T-helper 1 cell (primary cell): ENCODE measurements around the gene IFIT1B.

ENCODE experiments used
- DNase-seq, 5 donors: peaks; one replicate each; pipeline ENCODE4 v3.0.0-alpha.2; 2012 to 2020

Gene IFIT1B

DNA sequence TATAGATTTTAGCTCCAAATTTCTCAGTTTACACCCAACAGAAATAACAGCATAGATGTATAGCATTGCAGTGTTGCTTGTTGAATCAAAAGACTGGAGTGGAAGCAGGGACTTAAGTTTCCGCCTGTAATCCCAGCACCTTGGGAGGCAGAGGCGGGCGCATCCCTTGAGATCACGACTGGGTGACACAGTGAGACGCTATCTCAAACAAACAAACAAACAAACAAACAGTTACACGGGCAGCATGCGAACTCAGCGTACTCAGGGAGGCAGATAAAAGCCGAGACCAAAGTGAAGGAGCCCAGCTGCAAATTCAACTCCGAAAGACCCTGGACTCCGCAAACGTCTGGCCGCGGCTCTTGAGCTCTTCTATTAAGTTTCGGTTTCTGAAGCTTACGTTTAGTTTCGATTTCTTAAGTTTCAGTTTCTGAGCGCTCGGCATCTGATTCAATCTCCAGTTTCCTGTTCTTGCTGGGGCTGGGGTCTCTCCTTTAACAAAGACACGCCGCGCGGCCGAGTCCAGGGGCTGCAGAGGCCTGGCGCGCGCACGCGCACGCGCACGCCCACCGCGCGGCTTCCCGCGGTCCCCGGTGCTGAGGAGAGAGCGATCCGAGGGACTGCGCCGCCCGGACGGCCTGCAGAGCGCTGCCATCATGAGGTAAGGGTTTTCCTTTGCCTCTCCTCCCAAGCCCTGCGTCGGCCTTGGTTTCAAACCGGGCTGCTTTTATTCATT, 36.5 kb downstream of the IFIT1B start, which contains the start of gene IFIT5:
Gene IFIT5, plus strand, starts transcription at position 423 of the 733 bp plus-strand sequence. Its CDS starts 231 bp downstream, at position 654.
- peak; percentile 43 to 83 (median 55) for DNase-seq

DNA sequence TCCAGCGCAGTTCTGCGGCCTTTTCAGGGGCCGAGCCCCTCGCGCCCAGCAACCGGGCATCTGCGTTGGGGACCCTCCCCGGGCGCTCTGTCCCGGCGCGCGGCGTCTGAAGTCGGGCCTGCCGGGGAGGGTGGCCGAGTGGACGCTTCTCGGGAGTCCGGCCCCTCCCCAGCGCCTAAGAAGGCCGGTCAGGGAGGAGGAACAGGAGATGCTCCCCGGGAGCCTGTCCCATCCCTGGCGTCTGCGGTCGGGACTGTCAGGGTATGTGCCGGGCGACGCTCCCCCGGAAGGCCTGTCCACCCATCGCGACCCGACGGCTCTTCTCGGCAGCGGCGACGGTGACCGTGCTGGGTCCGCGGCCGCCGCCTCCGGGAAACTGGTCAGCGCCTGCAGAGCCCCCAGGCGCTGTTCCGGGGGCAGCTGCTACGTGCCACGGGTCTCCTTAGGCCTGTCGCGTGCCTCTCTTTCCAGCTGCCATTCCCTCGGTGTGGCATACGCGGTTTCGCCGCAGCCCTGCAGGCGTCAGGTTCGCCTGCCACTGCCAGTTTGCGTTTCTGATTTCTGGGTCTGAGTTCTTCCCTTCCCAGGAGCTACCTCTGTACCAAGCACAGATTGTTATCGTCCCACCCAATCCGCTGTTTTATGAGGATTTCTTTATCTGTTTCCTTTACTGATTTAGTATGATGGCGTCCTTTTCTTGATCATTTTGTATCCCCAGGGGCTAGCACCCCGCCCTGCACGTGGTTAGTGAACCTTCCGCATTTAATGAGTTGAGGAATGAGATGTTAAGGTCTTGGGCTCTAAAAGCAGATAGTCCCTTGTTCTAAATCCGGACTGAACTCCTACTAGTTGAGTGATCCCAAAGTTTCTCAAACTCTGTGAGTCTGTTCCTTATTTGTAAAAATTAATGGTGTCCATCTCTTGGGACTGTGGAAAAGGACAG, 37.3 kb downstream of the IFIT1B start:
- peak; percentile 15 to 39 (median 28) for DNase-seq

DNA sequence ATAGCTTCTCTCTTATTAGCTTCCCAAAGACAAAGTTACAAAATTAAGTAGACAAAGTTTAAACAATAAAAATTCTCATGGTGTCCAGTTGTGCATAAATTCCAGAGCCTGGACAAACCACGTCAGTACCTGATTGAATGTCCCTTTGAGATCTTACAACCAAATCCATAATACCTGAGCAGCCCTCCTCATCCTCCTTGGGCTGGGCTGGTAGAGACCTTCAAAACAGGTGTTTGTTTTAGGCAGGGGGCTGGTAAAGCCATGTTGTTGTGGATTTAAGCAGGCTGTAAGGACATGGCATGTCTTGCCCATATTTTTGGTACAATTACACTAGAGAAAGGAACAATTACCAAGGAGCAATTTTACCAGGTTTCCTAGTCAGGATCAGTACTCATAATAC, 38.6 kb downstream of the IFIT1B start:
- no peak for DNase-seq

DNA sequence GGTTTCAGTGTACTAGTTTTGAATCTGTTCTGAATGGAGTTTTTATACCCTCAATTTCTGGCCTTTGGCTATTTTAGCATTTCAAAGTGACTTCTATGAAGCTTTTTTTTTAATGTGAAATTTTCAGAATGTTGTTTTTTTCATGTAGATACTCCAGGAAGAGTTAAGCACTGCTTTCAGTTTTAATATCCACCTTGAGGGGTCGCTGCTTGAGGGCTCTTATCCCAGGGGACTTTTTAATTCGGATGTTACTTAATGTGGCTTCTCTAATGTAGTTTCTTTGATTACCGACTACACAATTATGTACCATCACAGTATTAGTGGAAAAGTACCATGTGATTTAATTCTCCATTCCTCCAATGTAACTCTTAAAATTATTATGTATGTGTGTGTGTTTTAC, 41.7 kb downstream of the IFIT1B start:
- peak in 1 of 5 donors; percentile 20 for DNase-seq

DNA sequence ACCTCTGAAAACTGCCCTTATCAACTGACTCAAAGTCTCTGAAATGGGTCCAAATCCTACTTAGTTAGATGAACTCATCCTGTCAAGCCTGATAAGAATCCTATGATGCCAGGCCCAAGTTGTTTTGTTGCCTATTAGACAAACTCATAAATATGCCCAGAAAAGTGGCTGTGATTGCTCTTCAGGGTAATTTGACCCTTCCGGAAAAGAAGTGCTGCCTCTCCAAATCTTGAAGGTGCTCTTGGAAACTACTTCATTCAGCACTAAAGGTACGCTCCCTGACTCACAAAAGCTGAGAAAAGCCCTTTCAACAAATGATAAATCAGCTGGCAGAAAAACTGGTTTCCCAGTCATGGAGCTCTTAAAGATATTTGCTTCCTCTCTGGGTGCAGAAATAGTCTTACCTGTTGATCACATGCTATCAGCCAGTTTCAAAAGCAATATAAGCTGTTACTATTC, 43.2 kb downstream of the IFIT1B start:
- DNase-seq = no peak

DNA sequence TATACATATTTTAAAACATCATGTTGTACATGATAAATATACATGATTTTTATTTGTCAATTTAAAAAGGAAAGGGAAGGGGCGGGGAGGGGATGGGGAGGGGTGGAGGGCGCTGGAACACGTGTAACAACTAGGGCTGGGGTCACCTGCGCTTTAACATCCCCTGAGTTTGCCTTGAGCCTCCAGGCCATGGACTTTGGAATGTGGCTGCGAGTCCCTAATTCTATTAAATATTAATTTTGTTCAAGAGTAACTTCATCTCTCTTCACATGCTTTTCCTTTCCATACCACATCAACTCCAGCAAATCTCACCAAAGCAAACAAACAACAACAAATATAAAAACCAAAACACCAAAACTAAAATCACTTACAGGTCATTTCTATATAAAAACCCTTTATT, 47.1 kb downstream of the IFIT1B start:
- DNase-seq = no peak

DNA sequence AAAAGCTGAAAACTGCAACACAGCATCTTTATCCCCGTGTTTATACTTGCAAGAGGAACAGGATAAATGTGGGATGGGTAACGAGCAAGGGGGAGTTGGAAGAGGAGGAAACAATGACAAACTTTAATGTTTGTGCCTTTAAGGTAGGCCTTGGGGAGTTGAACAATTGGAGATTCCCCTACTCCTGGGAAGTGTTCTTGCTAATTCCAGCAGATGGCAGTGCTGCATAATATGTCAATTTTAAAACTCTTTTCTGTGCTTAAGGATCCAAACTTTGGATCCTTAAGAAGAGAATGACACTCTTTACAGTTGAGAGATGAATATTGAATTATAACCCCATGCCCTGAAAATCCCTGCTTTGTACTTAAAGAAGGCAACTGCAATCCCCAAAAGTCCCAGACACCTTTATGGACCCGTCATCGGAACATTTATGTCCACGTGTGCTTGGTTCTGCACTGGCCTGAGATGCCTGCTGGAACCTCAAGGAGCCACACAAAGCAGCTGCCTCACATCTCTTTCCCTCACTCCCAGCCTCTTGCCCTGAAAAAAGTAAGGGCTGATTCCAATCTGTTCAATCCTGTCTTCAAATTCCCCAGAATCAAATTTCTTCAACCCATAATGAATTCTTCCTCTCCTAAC, 48.5 kb downstream of the IFIT1B start:
- DNase-seq = peak in 1 of 5 donors; percentile 20

DNA sequence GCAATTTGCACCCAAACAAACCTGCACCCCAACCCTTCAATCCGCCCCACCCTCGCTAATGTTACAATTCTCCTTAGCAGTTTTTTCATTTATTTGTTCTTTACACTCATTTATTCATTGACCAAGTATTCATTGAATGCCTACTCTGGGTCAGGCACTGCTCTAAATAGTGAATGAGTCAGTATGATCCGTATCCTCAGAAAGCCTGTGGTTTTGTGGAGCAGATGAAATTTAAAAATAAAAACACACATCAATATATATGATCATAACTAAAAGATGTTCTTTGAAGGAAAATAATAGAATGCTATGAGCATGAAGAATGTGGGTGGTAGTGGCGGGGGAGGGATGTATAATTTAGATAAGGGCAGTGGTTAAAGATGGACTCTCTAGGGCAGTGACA, 49.8 kb downstream of the IFIT1B start:
- DNase-seq = no peak

DNA sequence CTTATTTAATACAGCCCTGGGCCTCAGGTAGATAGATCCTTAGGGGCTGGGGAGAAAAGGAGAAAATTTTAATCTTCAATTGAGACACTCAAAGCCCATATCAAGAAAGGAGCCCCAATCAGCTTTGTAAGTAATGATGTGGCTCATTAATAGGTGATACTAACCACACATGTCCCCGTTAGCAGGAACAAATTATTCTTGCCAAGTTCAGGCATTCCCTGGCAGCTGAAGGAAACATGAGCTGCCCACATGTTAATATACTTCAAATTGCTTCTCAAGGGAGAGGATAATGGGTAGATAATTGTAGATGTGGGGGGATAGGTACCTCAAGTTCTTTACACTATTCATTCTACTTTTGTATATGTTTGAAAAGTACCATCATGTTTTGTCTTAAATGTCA, 51.0 kb downstream of the IFIT1B start:
- no peak for DNase-seq

DNA sequence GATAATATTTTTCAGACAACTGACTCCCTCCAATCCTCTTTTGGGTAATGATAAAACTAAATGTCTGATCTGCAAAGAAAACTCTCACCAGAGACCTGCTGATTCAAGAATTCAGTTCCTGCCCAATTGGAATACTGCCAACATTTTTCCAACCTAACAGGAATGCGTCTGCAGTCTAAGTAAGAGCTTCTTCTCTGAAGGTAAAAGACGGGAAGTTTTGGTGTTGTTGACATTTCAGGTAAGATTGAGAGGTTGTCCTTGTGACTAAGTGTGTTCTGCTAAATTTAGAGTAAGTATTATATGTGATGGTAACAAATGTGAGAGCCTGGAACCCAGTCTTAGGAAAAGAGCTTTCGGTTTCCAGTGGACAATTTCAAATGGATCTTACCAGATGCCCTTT, 54.1 kb downstream of the IFIT1B start:
- no peak for DNase-seq
